ENCODE data around the gene NHERF2. TPM values are rescaled to one million over a fixed set of nuclear protein-coding genes. Genes with fewer than 3 reads are reported as not detected.
"Not testable (repeated sequence)": the region's sequence is repeated elsewhere in the genome, so short reads cannot be mapped to it uniquely, and the experiment has no call there.

Gene NHERF2
- polyA plus RNA-seq, 1 donor = 36.7 TPM

DNA sequence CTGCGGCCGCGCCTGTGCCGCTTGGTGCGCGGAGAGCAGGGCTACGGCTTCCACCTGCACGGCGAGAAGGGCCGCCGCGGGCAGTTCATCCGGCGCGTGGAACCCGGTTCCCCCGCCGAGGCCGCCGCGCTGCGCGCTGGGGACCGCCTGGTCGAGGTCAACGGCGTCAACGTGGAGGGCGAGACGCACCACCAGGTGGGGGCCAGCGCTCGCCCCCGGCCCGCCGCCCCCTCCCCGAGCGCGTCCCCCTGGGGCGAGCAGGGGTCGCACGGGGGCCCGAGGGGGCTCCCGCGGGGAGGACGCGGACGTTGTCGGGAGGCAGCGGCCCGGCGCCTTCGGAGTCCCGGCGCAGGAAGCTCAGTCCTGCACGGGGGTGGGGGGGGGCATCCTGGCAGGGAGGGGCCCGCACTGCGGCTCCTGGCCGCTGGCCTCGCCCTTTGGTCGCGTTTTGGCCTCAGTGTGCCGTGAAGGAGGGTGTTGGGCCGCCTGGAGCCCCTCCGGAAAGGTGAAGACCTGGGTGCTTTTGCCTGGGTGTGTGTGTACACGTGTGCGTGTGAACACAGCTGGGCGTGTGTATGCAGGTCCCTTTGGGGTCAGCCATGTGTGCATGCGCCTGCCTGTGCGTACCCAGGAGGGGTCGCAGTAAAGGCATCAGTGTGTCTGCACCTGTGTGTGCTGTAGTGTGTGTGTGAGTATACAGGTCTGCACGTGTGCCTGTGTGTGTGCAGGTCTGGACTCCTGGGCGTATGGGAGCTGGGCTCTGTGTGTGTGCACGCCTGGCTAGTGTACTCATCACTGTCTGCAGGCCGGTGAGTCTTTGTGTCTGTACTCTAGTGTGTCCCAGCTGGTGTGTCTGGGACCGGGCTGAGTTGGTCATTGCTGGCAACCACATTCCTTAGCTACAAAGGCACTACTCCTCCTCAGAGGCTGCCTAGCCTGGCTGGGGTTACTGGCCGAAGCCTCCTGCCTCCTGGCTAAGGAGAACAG is 615 bp downstream of the NHERF2 start:
- no peak for DNase-seq (ENCODE audit: low read depth)

DNA sequence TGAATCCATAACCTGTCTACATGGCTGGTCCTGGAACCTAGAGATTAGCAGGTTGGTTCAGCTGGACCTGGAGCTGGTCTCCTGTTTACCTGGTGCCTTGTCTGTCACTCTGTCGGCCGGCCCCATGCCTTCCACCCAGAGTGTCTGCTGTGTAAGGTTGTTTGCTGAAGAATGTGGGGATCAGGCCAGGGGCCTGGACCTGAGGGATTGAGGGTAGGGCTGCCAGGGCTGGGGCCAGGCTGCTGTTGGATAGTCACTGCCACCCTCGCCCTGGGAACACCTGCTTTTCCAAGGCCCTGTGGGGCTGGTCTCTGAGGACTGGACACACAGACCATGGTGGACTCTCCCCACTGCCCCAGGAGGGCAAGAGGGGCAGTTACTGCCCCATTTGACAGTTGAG is 1.4 kb downstream of the NHERF2 start:
- DNase-seq (ENCODE audit: low read depth) = no peak

DNA sequence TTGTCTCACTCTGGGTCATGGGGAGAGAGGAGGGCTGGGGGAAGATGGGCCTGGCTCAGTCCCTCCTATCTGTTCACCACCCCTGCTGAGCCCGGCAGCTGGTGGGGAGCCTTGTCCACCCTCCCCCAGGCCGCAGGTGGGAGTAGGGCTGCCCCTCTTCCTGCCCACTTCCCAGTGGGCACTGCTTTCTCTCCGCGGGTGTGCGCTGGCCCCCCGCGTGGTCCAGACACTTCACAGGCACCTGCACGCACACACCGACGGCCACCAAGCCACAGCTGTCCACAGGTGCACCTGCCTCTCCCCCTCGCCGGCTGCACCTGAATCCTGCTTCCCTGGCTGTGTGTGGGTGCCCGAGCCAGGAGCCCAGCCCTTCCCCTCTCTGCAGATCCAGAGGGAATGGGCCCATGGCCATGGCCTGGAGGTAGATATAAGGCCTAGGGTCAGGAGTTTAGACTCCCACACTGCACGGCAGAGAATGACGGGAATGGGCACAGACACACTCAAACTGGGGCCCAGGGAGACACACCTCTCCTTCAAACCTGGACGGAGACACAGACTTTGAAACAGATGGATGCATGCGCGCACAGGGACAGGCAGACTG is 2.0 kb downstream of the NHERF2 start:
- DNase-seq (ENCODE audit: low read depth) = no peak

DNA sequence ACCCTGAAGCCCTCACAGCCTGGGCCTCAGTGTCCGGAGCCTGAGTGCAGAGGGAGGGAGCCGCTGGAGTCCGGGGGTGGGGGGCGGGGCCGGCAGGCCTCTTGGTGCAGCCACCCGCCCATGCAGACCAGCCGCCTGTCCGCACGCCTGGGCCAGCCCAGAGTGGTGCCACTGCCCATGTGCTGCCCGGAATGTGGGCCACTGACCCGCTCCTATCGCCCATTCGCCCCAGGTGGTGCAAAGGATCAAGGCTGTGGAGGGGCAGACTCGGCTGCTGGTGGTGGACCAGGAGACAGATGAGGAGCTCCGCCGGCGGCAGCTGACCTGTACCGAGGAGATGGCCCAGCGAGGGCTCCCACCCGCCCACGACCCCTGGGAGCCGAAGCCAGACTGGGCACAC is 2.6 kb downstream of the NHERF2 start:
- DNase-seq (ENCODE audit: low read depth) = no peak

DNA sequence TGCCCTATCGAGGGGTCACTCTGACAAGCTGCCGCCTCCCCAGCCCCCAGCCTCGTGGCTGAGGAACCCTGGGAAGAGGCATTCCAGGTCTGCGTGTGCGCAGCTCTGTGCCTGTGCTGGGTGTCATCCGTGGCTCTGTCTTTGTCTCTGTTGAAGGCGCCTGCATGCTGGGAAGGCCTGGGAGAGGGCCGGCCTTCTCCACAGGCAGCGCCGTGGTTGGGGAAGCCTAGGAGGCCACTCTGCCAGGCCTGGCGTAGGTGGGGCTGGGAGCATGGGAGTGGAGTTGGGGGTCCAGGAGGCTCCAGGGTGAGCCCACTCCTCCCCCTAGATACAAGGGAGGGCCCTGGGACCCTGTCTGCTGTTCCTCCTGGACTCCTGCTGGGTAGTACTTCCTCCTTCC is 3.3 kb downstream of the NHERF2 start:
- no peak for DNase-seq (ENCODE audit: low read depth)

DNA sequence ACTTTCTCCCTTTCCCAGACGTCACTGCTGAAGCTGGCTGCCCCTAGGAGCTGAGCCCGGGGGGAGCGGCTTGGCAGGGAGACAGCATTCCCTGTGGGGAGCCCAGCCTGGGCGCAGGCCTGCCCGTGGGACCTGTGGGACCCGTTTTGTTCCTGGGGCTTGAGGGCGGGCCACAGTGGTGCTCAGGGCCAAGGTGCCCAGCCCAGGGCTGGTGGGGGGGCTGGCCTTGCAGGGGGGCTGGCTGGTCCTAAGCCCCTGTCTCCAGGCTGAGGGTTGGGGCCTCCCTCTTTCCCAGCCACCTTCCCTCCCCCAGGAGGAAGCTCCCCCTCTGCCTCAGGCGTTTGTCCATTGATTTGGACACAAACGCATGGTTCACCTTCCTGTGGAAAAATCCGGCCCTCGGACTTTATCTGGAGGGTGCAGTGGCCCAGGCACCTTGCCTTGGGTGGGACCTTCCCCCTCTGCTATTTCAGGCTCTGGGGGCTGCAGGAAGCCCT is 4.4 kb downstream of the NHERF2 start:
- DNase-seq (ENCODE audit: low read depth) = no peak

DNA sequence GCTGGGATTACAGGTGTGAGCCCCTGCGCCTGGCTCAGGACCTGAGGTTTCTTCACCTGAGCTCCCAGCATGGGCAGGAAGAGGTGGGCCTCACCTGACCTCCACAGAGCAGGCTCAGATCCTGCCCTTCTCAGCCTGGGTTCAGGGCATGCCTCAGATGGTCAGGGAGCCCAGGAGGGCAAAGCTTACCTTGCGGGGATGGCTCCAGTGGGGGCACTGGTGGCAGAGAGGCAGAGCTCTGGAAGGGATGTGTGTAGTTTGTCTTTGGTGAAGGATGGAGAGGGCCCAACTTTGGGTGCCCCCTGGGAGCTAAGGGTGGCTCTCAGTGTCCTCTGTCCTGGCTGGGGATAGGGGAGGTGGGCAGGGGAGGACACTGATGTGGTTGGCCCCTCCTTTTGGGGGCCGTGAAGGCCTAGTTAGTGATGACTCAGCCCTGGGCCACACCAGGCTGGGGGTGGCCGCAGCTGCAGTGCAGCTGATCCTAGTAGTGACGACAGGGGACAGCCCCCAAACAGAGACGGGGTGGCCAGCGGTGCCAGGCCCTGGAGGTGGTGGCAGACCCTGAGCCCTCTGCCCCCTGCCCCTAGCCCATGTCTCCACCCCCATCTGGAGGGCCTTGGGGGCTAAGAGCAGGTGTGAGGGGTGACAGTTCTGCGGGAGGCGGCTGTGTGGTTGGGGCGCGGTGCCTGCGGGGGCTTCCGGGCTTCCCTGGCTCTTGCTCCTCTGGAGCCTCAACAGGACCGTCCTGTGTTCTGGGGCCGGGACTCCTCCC is 5.8 kb downstream of the NHERF2 start:
- no peak for DNase-seq (ENCODE audit: low read depth)

DNA sequence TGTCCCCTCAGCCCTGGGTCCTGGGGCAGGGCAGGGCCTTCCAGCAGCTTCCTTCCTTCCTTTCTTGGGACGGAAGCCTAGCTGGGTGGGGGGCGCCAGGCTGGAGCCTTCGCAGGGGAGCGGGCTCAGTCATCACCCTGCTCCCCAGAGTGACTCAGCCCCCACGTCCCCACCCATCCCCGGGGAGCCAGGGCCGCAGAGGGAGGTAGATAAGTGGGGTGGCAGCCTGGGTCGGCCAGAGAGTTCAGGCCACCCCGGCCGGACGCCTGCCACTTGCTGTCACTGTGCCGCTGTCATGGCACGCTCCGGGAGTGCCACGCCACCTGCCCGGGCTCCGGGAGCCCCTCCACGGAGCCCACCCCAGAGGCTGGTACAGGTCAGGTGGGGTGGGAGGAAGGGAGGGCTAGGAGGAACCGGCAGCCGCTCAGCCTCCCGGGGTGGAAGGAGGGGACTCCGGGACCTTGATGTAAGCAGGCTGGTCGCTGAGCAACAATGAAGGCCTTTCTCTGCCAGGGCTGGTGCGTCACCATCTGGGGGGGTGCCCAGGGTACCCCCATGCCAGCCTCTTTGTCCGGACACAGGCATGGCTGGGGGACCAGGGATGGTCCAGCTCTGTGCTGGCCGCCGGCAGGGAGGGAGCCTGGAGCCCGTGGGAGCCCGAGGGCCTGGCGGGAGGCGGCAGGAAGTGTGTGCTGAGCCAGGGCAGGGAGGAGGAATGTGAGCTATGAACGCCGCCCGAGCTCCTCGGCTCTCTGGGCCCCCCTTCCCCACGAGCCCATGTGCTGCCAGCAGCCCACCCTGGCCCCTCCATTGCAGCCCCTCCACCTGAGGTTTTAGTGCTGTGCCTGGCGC is 6.6 kb downstream of the NHERF2 start:
- no peak for DNase-seq (ENCODE audit: low read depth)

DNA sequence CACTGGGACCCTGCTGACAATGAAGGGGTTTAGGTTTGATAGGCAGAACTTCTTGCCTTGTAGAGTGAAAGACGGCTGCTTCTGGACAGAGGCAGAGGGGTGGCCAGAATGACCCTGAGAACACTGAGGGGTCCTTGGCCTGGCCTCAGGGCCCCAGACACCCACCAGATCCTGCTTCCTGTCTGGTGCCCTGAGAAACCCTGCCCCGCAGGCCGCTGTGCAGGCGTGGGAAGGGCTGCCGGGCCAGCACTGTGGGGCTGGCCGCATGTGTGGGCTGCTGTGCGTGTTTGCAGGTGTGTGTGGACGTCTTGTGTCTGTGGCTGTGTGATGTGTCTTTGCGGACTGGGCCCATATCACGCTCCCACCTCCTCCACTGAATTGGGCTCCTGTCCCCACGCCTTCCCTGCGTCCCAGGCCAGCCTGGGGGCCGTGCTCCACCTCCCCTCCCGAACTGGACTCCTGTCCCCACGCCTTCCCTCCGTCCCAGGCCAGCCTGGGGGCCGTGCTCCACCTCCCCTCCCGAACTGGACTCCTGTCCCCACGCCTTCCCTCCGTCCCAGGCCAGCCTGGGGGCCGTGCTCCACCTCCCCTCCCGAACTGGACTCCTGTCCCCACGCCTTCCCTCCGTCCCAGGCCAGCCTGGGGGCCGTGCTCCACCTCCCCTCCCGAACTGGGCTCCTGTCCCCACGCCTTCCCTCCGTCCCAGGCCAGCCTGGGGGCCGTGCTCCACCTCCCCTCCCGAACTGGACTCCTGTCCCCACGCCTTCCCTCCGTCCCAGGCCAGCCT is 7.4 kb downstream of the NHERF2 start:
- DNase-seq (ENCODE audit: low read depth) = not testable (repeated sequence)

DNA sequence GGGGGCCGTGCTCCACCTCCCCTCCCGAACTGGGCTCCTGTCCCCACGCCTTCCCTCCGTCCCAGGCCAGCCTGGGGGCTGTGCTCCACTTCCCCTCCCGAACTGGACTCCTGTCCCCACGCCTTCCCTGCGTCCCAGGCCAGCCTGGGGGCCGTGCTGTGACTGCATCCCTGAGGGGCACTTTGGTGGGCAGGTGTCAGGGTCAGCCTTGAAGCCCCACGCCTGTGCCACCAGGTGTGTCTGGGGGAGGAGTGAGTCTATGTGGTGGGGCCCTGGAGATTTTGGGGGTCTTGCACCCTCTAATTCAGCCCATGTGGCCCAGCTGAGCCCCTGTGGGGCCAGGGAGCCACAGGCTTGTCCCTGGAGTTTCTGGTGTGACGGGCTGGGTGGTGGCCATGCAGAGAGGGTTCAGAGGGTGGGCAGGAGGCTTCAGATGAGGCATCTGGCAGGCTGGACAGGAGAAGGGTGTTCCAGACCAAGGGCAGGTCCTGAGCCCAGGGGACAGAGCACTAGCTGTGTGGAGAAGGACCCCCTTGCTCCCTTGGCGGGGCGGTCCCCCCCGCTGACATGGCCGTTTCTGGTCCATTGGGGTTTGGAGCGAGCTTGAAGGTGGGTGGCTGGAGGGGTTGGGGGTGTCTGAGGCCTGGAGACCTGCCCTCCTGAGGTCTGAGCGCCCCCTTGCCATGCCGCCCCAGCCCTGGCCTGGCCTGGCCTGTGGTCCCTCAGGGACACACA is 8.2 kb downstream of the NHERF2 start:
- no peak for DNase-seq (ENCODE audit: low read depth)

DNA sequence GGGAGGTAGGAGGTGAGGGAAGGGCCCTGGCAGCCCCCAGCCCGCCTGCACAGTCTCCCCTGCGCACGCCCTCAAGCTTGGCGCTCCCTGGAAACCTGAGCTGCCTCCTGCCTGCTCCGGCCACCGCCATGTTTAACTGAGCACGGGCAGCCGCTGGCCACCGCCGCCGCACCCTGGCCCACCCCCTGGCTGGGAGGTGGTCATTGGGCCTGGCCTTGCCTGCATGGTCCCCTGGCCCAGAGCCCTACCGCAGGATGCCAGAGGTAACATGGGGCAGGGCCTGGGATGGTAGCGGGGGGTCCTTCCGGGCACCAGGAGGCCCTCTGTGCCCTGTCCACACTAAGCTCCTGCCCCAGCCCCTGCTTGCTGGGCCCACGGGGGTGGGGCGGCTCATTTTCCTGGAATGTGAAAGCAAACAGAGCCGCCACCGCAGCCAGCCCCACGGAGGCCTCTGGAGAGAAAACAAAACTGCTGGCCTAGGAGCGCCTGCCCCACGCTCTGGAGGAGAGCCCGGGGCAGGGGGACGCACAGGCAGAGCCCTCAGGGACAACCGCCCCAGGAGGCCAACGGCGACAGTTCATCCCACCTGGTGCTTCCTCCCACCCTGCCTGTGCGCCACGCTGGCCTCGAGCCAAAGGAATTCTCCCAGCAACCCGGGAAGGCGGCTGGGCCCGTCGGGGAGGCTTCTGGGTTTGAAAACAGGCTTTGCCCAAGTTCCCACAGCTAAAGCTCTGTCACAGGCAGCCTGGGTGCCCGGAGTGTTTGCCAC is 8.9 kb downstream of the NHERF2 start:
- no peak for DNase-seq (ENCODE audit: low read depth)

DNA sequence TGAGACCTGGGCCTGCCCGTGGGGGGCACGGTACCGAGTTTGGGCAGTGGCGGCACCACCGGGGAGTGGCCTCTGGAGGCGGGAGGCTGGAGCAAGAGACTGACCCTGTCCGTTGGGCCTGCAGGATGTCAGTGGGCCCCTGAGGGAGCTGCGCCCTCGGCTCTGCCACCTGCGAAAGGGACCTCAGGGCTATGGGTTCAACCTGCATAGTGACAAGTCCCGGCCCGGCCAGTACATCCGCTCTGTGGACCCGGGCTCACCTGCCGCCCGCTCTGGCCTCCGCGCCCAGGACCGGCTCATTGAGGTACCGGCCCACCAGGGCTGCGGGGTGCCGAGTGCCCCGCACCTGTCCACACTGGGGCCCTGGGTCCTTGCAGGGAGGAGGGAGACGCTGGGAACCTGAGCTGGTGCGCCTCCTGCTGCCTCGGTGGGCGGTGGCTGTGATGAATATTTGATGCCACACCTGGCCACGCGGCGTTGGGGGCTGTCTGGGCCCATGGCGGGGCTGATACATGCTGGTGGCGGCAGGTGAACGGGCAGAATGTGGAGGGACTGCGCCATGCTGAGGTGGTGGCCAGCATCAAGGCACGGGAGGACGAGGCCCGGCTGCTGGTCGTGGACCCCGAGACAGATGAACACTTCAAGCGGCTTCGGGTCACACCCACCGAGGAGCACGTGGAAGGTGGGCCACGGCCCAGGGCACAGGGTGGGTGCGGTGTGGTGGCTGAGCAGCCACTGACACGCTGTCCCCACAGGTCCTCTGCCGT is 9.7 kb downstream of the NHERF2 start:
- DNase-seq (ENCODE audit: low read depth) = no peak

DNA sequence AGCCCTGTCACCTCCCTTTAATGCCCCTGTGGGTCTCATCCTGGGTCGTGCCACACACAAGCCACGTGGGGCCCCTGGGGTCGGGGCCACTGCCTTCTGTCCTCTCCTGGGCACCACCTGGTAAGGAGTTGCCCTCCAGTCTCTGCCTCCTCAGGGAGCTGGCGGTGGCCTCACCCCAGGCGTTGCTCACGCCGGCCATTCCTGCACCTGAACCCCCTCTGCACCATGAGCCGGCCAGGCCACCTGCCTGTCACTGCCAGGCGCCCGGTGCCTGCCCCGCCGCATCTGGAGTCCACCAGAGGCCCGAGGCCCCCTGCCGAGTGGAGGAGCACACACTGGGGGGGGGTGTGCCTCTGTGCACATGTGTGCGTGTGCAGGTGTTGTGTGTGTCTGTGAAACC is 10.4 kb downstream of the NHERF2 start:
- no peak for DNase-seq (ENCODE audit: low read depth)

DNA sequence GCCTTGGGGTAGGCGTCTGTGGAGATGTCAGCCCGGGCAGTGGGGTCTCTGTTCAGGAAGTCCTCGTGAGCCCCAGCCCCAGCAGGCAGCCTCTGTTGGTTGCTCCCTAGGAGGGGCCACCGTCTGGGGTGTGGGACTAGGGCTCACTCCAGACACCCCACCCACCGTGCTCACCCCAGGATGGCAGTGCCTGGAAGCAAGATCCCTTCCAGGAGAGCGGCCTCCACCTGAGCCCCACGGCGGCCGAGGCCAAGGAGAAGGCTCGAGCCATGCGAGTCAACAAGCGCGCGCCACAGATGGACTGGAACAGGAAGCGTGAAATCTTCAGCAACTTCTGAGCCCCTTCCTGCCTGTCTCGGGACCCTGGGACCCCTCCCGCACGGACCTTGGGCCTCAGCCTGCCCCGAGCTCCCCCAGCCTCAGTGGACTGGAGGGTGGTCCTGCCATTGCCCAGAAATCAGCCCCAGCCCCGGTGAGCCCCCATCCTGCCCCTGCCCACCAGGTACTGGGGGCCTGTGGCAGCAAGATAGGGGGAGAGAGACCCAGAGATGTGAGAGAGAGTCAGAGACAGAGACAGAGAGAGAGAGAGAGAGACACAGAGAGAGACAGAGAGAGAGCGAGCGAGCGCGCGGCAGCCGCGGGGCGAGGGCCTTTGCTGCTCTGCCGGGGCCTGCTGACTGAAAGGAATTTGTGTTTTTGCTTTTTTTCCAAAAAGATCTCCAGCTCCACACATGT is 11.1 kb downstream of the NHERF2 start:
- no peak for DNase-seq (ENCODE audit: low read depth)

DNA sequence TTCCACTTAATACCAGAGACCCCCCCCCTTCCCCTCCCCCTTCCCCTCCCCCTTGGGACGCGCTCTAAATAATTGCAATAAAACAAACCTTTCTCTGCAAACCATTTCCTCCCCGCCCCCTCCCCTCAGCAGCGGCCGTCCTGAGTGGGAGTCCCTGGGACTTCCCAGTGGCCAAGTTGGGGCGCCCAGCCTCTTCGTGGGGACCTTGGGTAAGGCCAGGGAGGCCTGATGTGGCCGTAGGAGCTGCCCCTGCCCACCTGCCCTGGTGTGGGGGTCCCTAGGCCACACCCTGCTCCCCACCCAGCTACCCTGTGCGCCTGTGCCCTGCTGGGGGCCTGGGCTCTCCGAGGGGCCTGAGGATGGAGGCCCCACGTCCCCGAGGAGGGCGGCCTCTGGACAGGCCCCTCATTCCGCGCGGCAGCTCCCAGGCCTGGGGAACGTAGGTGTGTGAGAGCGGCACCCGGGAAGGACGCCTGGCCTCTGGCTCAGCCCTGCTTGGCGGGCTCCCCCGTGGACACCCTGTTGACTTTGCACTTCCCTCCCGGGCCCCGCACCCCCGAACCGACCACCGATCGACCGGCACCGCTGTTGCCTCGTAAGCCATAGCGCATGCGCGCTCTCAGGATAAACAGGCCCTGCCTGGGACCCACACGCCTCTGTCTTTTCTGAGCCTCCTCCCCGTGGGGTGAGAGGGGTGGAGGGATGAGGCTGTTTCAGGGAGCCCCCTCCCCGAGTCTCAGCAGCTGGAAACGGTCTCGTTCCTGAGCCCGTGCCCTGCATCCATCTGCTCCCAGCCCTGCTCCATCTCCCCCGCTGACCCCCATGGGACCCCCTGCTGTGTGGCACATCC is 11.9 kb downstream of the NHERF2 start:
- no peak for DNase-seq (ENCODE audit: low read depth)

DNA sequence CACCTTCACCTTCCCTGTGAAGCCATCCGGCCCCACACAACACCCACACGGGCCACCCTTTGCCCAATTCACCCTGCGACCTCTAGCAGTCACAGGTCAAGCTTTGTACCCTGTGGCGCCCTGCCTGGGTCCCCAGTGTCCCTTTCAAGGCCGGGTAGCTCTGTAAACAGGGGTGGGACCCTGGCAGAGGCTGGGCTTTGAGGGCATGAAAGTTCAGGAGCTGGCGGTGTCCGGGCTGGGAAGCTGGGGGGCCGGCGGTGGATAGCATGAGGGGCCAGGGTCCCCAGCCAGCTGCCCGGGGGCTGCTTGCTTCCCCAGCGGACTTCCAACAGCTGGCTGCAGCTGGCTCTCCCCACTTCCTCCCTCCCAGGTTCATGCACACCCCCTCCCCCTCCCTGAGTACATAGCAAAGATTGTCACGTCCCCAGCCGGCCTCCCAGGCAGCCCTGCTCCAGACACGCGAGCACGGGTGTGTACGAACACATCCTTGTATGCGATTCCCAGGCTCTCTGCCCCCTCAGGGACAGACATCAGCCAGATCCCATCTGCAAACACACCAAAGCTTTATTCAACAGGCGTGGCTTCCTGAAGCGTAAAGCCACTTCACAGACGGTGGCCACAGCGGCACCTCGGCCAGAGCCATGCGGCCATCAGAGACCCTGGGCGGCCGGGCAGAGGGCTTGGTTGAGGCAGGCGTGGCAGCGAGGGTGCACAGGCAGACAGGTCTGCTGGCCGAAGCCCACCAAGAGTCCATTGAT is 12.8 kb downstream of the NHERF2 start:
- DNase-seq (ENCODE audit: low read depth) = no peak

Measured in forelimb muscle (tissue), 1 donor.